ENCODE data around the gene SVEP1. TPM values are rescaled to one million over a fixed set of nuclear protein-coding genes. Genes with fewer than 3 reads are reported as not detected.

The SVEP1 gene
- total and polyA plus RNA-seq, 2 donors from 2014 or later: 1.1 to 19.3 TPM

GRCh38 chr9:110606179-110606790, 26.7 kb upstream of the SVEP1 start:
- FAIRE-seq (no peak), DNase-seq (no peak)
- Histone ChIP-seq H3K36me3 (ENCODE audit: control insufficient read depth in 2 of 3, insufficient read depth in 3 of 3, low read length in 3 of 3) (no peaks in the 10 kb centered on the region), H3K9ac (ENCODE audit: low read length in 3 of 3) (no peak overlapping the region), H3K27me3 (ENCODE audit: control insufficient read depth, insufficient read depth, low read length) (no peaks in the 10 kb centered on the region), H3K4me3 (ENCODE audit: low read length in 3 of 3) (no peak overlapping the region), H3K27ac (ENCODE audit: low read depth in 2 of 2, low read length in 2 of 2) (no peak overlapping the region), H3K9me3 (ENCODE audit: control insufficient read depth in 2 of 3, insufficient read depth in 1 of 3, low read length in 3 of 3) (no peaks in the 10 kb centered on the region), H3K4me1 (ENCODE audit: control insufficient read depth in 2 of 3, insufficient read depth in 2 of 3, low read depth in 1 of 3, low read length in 3 of 3) (no peaks in the 10 kb centered on the region)
- no peak for TF ChIP-seq CTCF (IDR thresholded peaks at IDR 0.05; ENCODE audit: borderline replicate concordance, extremely low read depth, insufficient read depth)
- intact Hi-C loops (cut with DNase I): no loop called here

- Histone ChIP-seq H3K27ac (ENCODE audit: low read depth in 2 of 2, low read length in 2 of 2) (no peak overlapping the region), H3K36me3 (ENCODE audit: control insufficient read depth in 2 of 3, insufficient read depth in 3 of 3, low read length in 3 of 3) (no peaks in the 10 kb centered on the region), H3K9ac (ENCODE audit: low read length in 3 of 3) (no peak overlapping the region), H3K27me3 (ENCODE audit: control insufficient read depth, insufficient read depth, low read length) (no peaks in the 10 kb centered on the region), H3K4me1 (ENCODE audit: control insufficient read depth in 2 of 3, insufficient read depth in 2 of 3, low read depth in 1 of 3, low read length in 3 of 3) (no peaks in the 10 kb centered on the region), H3K9me3 (ENCODE audit: control insufficient read depth in 2 of 3, insufficient read depth in 1 of 3, low read length in 3 of 3) (no peaks in the 10 kb centered on the region), H3K4me3 (ENCODE audit: low read length in 3 of 3) (no peak overlapping the region)
- TF ChIP-seq CTCF (IDR thresholded peaks at IDR 0.05; ENCODE audit: borderline replicate concordance, extremely low read depth, insufficient read depth): no peak
- FAIRE-seq (no peak), DNase-seq (no peak)
- intact Hi-C loops (cut with DNase I): no loop called here
These were observed 26.0 kb upstream of the SVEP1 start for GRCh38 chr9:110605565-110605964.

GRCh38 chr9:110604171-110604601, 24.6 kb upstream of the SVEP1 start:
- Histone ChIP-seq H3K27me3 (ENCODE audit: control insufficient read depth, insufficient read depth, low read length) (no peaks in the 10 kb centered on the region), H3K27ac (ENCODE audit: low read depth in 2 of 2, low read length in 2 of 2) (no peak overlapping the region), H3K4me1 (ENCODE audit: control insufficient read depth in 2 of 3, insufficient read depth in 2 of 3, low read depth in 1 of 3, low read length in 3 of 3) (no peaks in the 10 kb centered on the region), H3K36me3 (ENCODE audit: control insufficient read depth in 2 of 3, insufficient read depth in 3 of 3, low read length in 3 of 3) (no peaks in the 10 kb centered on the region), H3K4me3 (ENCODE audit: low read length in 3 of 3) (no peak overlapping the region), H3K9ac (ENCODE audit: low read length in 3 of 3) (no peak overlapping the region), H3K9me3 (ENCODE audit: control insufficient read depth in 2 of 3, insufficient read depth in 1 of 3, low read length in 3 of 3) (no peaks in the 10 kb centered on the region)
- FAIRE-seq: no peak
- intact Hi-C loops (cut with DNase I): no loop called here
- DNase-seq: no peak
- TF ChIP-seq CTCF (IDR thresholded peaks at IDR 0.05; ENCODE audit: borderline replicate concordance, extremely low read depth, insufficient read depth): no peak

- FAIRE-seq: no peak
- H3K9ac ChIP-seq (ENCODE audit: low read length in 3 of 3): no peak overlapping the region
- intact Hi-C loops (cut with DNase I): no loop called here
These were observed 22.7 kb upstream of the SVEP1 start for GRCh38 chr9:110602281-110602680.

More at GRCh38 chr9:110602281-110602680, 22.7 kb upstream of the SVEP1 start:
- H3K9me3 ChIP-seq (ENCODE audit: control insufficient read depth in 2 of 3, insufficient read depth in 1 of 3, low read length in 3 of 3): no peaks in the 10 kb centered on the region
- H3K27ac ChIP-seq (ENCODE audit: low read depth in 2 of 2, low read length in 2 of 2): no peak overlapping the region
- no peak overlapping the region for H3K4me3 ChIP-seq (ENCODE audit: low read length in 3 of 3)
- TF ChIP-seq CTCF (IDR thresholded peaks at IDR 0.05; ENCODE audit: borderline replicate concordance, extremely low read depth, insufficient read depth): no peak
- no peak for DNase-seq
- no peaks in the 10 kb centered on the region for H3K27me3 ChIP-seq (ENCODE audit: control insufficient read depth, insufficient read depth, low read length)
- no peaks in the 10 kb centered on the region for H3K36me3 ChIP-seq (ENCODE audit: control insufficient read depth in 2 of 3, insufficient read depth in 3 of 3, low read length in 3 of 3)
- H3K4me1 ChIP-seq (ENCODE audit: control insufficient read depth in 2 of 3, insufficient read depth in 2 of 3, low read depth in 1 of 3, low read length in 3 of 3): no peaks in the 10 kb centered on the region

All from kidney (tissue), 14 donors.